Bronchial epithelial cell (primary cell): ENCODE data around the gene MACROD1. TPM values are rescaled to one million over a fixed set of nuclear protein-coding genes. Genes with fewer than 3 reads are reported as not detected.

ENCODE experiments used
- DNase-seq: peaks from one replicate; pipeline ENCODE4 v3.0.0-alpha.2; 2010; ENCODE audit warnings: low read depth
- FAIRE-seq: peaks from 2 replicates; lab custom pipeline; 2011; peaks lifted over from hg19 to GRCh38; lab: Jason Lieb, UNC
- H3K27me3 ChIP-seq: 2 replicates; pipeline ENCODE4 v1.5.1; 2011; ENCODE audit warnings: low read length; ENCODE audit not compliant: control insufficient read depth, insufficient read depth
- H3K36me3 ChIP-seq: 2 replicates; pipeline ENCODE4 v1.5.1; 2011; ENCODE audit warnings: low read length; ENCODE audit not compliant: control insufficient read depth, insufficient read depth
- H3K4me3 ChIP-seq: 2 replicates; pipeline ENCODE4 v1.5.1; 2011; ENCODE audit warnings: mild to moderate bottlenecking, low read depth, low read length, control low read depth
- CTCF ChIP-seq: IDR thresholded peaks from 2 replicates; pipeline ENCODE4 v1.5.1; 2011; ENCODE audit warnings: mild to moderate bottlenecking, moderate library complexity, low read length, control low read depth, inconsistent platforms; ENCODE audit not compliant: insufficient read depth, severe bottlenecking
- total RNA-seq: library from RNA; depleted of rRNA; stranded (reverse); fragments of >200 nt; gene quantifications from 2 replicates; pipeline ENCODE4 v1.2.1, GENCODE V29; 2014

MACROD1 gene
- total RNA-seq, 1 donor from 2014 or later, result 17.9 TPM

- no peak for DNase-seq
- no peak overlapping the region for H3K4me3 ChIP-seq
- H3K27me3 ChIP-seq, result peaks cover 5% of the 10 kb centered on the region
- TF ChIP-seq CTCF, result no peak
- no peak for FAIRE-seq
- no peaks in the 10 kb centered on the region for H3K36me3 ChIP-seq
These were observed 140.7 kb downstream of the MACROD1 start for GRCh38 chr11:64025205-64025604.

- no peak overlapping the region for H3K4me3 ChIP-seq
- no peaks in the 10 kb centered on the region for H3K36me3 ChIP-seq
- no peak for FAIRE-seq
- H3K27me3 ChIP-seq, result peaks cover 7% of the 10 kb centered on the region
- no peak for TF ChIP-seq CTCF
- no peak for DNase-seq
These were observed 141.9 kb downstream of the MACROD1 start for GRCh38 chr11:64023712-64024710.

- Histone ChIP-seq H3K4me3 (no peak overlapping the region), H3K36me3 (no peaks in the 10 kb centered on the region), H3K27me3 (peaks cover 5% of the 10 kb centered on the region)
- DNase-seq (no peak), FAIRE-seq (no peak)
- TF ChIP-seq CTCF, result no peak
These were observed 143.7 kb downstream of the MACROD1 start for GRCh38 chr11:64022125-64022784.

- peak; percentile 28 for DNase-seq
- FAIRE-seq, result no peak
- TF ChIP-seq CTCF, result no peak
These were observed 144.2 kb downstream of the MACROD1 start for GRCh38 chr11:64021757-64022093.

GRCh38 chr11:64020976-64021756, 144.7 kb downstream of the MACROD1 start:
- Histone ChIP-seq H3K4me3 (no peak overlapping the region), H3K36me3 (no peaks in the 10 kb centered on the region), H3K27me3 (peaks cover 5% of the 10 kb centered on the region)
- no peak for FAIRE-seq
- no peak for DNase-seq
- no peak for TF ChIP-seq CTCF

More at GRCh38 chr11:64021757-64022093, 144.2 kb downstream of the MACROD1 start:
- peaks cover 5% of the 10 kb centered on the region for H3K27me3 ChIP-seq
- no peak overlapping the region for H3K4me3 ChIP-seq
- no peaks in the 10 kb centered on the region for H3K36me3 ChIP-seq
